HG03196 (cell line): ENCODE data around the gene CGA.
"Not testable (repeated sequence)": the region's sequence is repeated elsewhere in the genome, so short reads cannot be mapped to it uniquely, and the experiment has no call there.

Source experiments
- ATAC-seq: cut with Tn5 transposase; IDR thresholded peaks from one replicate; pipeline ENCODE4 v1.9.1; 2021; ENCODE audit not compliant: unreplicated experiment

The CGA gene

GRCh38 chr6:87095087-87095509, at the start of gene CGA:
CGA (minus strand) TSS chr6:87095106; CDS start chr6:87088200, 6,906 bp downstream.
- no peak for ATAC-seq

GRCh38 chr6:87139927-87140326, 45.0 kb upstream of the CGA start:
- not testable (repeated sequence) for ATAC-seq

GRCh38 chr6:87139236-87139635, 44.3 kb upstream of the CGA start:
- no peak for ATAC-seq

GRCh38 chr6:87136963-87137362, 42.1 kb upstream of the CGA start:
- no peak for ATAC-seq

- no peak for ATAC-seq
Measured at GRCh38 chr6:87127737-87128136, 32.8 kb upstream of the CGA start.

GRCh38 chr6:87126501-87126900, 31.6 kb upstream of the CGA start:
- ATAC-seq: no peak

GRCh38 chr6:87124074-87124473, 29.2 kb upstream of the CGA start:
- ATAC-seq: no peak

- ATAC-seq: no peak
Measured at GRCh38 chr6:87122477-87122876, 27.6 kb upstream of the CGA start.

- no peak for ATAC-seq
Measured at GRCh38 chr6:87118054-87118453, 23.1 kb upstream of the CGA start.

- no peak for ATAC-seq
Measured at GRCh38 chr6:87116922-87117321, 22.0 kb upstream of the CGA start.

- no peak for ATAC-seq
Measured at GRCh38 chr6:87115402-87116135, 20.7 kb upstream of the CGA start.

- no peak for ATAC-seq
Measured at GRCh38 chr6:87110636-87111035, 15.7 kb upstream of the CGA start.

GRCh38 chr6:87105823-87106222, 10.9 kb upstream of the CGA start:
- no peak for ATAC-seq

- ATAC-seq: no peak
Measured at GRCh38 chr6:87104667-87105066, 9.8 kb upstream of the CGA start.

- ATAC-seq: no peak
Measured at GRCh38 chr6:87103977-87104601, 9.2 kb upstream of the CGA start.

- ATAC-seq: no peak
Measured at GRCh38 chr6:87102151-87102621, 7.3 kb upstream of the CGA start.

- ATAC-seq: no peak
Measured at GRCh38 chr6:87101067-87101466, 6.2 kb upstream of the CGA start.

- no peak for ATAC-seq
Measured at GRCh38 chr6:87100216-87100615, 5.3 kb upstream of the CGA start.

GRCh38 chr6:87099472-87099871, 4.6 kb upstream of the CGA start:
- peak; percentile 71 for ATAC-seq

GRCh38 chr6:87094576-87094975, 330 bp downstream of the CGA start:
- no peak for ATAC-seq

GRCh38 chr6:87093651-87094050, 1.3 kb downstream of the CGA start:
- ATAC-seq: no peak

- no peak for ATAC-seq
Measured at GRCh38 chr6:87093199-87093598, 1.7 kb downstream of the CGA start.

GRCh38 chr6:87092435-87092834, 2.5 kb downstream of the CGA start:
- ATAC-seq: no peak
